22Rv1 (cell line): ENCODE measurements around the gene KCNT2.
"Not testable (repeated sequence)": the region's sequence is repeated elsewhere in the genome, so short reads cannot be mapped to it uniquely, and the experiment has no call there.

ENCODE experiments used
- H3K27ac ChIP-seq: fragments of 450-650 bp; 2 replicates; pipeline ENCODE4 v1.5.1; 2017
- CTCF ChIP-seq: fragments of 450-650 bp; IDR thresholded peaks from 2 replicates; pipeline ENCODE4 v1.5.1; 2017; ENCODE audit warnings: mild to moderate bottlenecking
- ZFX ChIP-seq: fragments of 450-650 bp; IDR thresholded peaks from 2 replicates; pipeline ENCODE4 v1.6.1; 2017; ENCODE audit warnings: antibody characterized with exemption, borderline replicate concordance

The KCNT2 gene

GRCh38 chr1:196302981-196303380 lies 305.3 kb downstream of the KCNT2 start:
- no peak overlapping the region for H3K27ac ChIP-seq
- no peak for TF ChIP-seq ZFX
- TF ChIP-seq CTCF = no peak

- no peak overlapping the region for H3K27ac ChIP-seq
- TF ChIP-seq CTCF (no peak), ZFX (no peak)
These were observed 305.8 kb downstream of the KCNT2 start for GRCh38 chr1:196302420-196302819.

GRCh38 chr1:196295766-196296165 lies 312.5 kb downstream of the KCNT2 start:
- no peak for TF ChIP-seq ZFX
- no peak for TF ChIP-seq CTCF
- no peak overlapping the region for H3K27ac ChIP-seq

- H3K27ac ChIP-seq = peak overlapping the region; percentile 22
- TF ChIP-seq ZFX = no peak
- no peak for TF ChIP-seq CTCF
These were observed 329.4 kb downstream of the KCNT2 start for GRCh38 chr1:196278816-196279215.

- TF ChIP-seq CTCF (no peak), ZFX (no peak)
- peak overlapping the region; percentile 22 for H3K27ac ChIP-seq
These were observed 330.4 kb downstream of the KCNT2 start for GRCh38 chr1:196277860-196278259.

- TF ChIP-seq CTCF (no peak), ZFX (no peak)
- peak overlapping the region; percentile 80 for H3K27ac ChIP-seq
These were observed 336.9 kb downstream of the KCNT2 start for GRCh38 chr1:196271212-196271947.

GRCh38 chr1:196263086-196263485 lies 345.2 kb downstream of the KCNT2 start:
- H3K27ac ChIP-seq = not testable (repeated sequence)

GRCh38 chr1:196260270-196260669 lies 348.0 kb downstream of the KCNT2 start:
- TF ChIP-seq CTCF (no peak), ZFX (no peak)
- no peak overlapping the region for H3K27ac ChIP-seq
